Renal cortex interstitium (tissue), 11 donors: ENCODE results near the gene CENPS. TPM values are rescaled to one million over a fixed set of nuclear protein-coding genes. Genes with fewer than 3 reads are reported as not detected.
"Not testable (repeated sequence)": the region's sequence is repeated elsewhere in the genome, so short reads cannot be mapped to it uniquely, and the experiment has no call there.

Experiments
- DNase-seq, 11 donors: peaks; one replicate each; pipeline ENCODE4 v3.0.0-alpha.2; 2013; ENCODE audit warnings: low read depth in 9 of 11, low spot score in 4 of 11; ENCODE audit errors: extremely low read depth in 1 of 11
- polyA plus RNA-seq, 3 donors: library from polyadenylated mRNA; unstranded; fragments of 120-200 nt; gene quantifications; one replicate each; pipeline ENCODE4 v1.2.1, GENCODE V29; 2013; ENCODE audit not compliant: insufficient read length in 3 of 3

Gene CENPS
- polyA plus RNA-seq, 3 donors: 34.0 to 39.2 (median 36.4) TPM

DNA sequence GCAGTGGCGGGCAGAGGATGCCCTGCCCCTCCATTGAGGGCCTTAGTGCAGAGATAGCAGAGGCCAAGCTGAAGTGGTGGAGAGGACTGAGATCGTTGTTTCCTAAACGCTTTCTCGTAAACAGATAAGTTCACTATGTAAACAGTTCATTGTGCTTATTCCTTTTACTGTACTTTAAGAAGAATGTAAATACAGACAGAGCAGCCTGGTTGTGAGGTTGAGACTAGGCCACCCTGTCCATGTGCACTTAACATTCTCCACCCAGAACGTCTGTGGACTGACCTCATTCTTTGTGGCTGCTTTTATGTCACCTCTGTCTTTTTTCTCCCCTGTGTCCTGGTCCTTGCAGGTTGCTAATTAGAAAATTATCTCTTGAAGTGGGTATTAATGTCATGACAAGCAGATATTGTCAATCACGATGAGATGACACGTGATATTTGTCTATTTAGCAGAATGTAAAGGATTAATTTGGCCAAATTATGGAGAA, 8.5 kb downstream of the CENPS start:
- DNase-seq: no peak

DNA sequence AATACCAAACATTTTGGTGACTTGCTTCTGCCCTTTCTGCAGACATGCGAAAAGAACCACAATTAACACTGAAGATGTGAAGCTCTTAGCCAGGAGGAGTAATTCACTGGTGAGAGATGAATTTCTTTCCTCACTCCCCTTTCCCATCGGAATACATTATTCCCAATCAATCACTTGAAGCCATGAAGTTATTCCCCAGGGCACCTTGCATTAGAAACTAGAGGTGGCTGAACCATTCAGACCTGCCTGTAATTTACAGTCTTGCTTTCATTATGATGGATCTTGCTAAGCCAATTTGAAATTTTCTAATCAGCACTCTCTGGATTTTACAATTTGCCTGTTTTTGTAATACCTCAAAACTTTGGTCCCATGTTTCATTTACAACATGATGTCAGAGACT, 10.1 kb downstream of the CENPS start:
- no peak for DNase-seq

- no peak for DNase-seq
Observed at GRCh38 chr1:10440794-10441193, 10.6 kb downstream of the CENPS start.

DNA sequence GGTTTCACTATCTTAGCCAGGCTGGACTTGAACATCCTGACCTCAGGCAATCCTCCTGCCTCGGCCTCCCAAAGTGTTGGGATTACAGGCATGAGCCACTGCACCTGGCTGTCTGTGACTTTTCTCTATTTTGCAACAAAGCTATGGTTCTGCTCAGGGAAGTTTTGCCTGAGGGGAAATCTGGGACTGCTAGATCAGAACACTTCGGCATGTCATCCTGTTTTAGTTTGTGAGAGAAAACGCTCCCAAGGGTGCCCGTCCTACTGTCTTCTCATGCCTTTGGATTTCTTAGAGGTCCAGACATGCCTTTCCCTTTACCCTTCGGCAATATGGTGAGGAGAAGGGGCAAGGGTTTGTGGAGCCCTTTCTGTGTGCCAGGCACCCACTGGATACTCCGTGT, 14.0 kb downstream of the CENPS start:
- no peak for DNase-seq

GRCh38 chr1:10444795-10445397, 14.7 kb downstream of the CENPS start:
- no peak for DNase-seq

- no peak for DNase-seq
Observed at GRCh38 chr1:10446790-10447422, 16.7 kb downstream of the CENPS start.

- DNase-seq: no peak
Observed at GRCh38 chr1:10449751-10450150, 19.5 kb downstream of the CENPS start, which contains the start of gene CORT. CORT (plus strand) TSS chr1:10450031; CDS start chr1:10450224, 193 bp downstream.

- no peak for DNase-seq
Observed at GRCh38 chr1:10450156-10450814, 20.1 kb downstream of the CENPS start.

DNA sequence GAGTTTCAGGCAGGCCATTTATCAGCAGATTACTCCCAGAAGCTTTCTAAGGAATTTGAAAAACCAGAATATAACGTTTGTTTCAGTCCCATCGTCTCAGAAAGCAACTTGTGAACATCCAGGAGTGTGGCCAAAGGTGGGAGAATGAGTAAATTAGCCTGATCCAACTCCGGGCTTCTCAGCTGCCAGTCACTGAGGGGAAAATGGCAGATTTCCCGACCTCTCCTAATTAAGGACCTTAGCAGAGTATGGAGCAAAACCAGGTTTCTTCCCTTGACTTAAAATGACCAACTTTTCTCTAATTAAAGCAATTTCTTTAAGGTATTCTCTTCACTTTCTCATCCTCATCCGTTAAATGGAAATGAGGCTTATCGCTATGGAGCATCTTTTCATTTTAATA, 20.6 kb downstream of the CENPS start:
- no peak for DNase-seq

DNA sequence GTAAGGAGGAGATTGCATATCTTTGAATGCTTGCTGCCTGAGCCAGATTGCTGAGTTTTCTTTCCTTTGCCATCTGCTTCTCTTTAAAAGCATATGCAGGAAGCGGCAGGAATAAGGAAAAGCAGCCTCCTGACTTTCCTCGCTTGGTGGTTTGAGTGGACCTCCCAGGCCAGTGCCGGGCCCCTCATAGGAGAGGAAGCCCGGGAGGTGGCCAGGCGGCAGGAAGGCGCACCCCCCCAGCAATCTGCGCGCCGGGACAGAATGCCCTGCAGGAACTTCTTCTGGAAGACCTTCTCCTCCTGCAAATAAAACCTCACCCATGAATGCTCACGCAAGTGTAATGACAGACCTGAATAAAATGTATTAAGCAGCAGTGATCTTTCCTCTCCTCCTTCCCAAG, 21.1 kb downstream of the CENPS start:
- DNase-seq: no peak

- no peak for DNase-seq
Observed at GRCh38 chr1:10456048-10456447, 25.8 kb downstream of the CENPS start.

- DNase-seq: no peak
Observed at GRCh38 chr1:10456661-10457060, 26.4 kb downstream of the CENPS start.

- not testable (repeated sequence) for DNase-seq
Observed at GRCh38 chr1:10457462-10457861, 27.2 kb downstream of the CENPS start.

DNA sequence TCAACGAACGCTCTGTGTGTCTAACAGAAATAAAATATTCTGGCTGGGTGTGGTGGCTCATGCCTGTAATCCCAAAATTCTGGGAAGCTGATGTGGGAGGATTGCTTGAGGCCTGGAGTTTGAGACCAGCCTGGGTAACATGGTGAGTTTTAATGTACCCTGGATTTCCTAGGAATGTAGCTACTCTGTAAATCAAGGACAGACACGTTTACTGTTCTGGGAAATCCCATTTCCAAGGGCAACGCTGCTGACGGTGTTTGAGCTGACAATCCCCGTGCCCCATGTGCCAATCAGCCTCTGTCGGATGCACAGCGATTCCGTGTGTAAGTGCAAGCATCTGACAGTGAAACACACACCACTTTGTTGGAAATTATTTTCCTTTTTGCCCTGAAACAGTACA, 27.6 kb downstream of the CENPS start:
- DNase-seq: no peak

DNA sequence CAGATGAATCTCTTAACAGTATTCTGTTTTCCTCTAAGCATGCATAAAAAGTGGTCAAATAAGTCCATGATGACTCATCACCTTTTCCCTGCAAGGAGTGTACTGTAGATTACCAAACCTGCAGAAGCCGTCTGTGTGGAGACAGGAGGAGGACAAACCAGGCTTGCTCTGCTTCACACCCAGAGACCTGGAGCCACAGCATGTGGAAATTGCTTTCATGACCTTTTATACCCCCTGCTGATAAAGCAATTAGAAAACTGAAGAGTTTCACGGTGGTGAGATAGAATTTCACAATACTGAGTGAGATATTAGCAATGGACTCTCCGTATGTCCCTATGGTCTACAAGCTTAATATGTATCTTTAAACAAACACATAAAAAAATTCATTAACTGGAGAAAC, 29.0 kb downstream of the CENPS start:
- DNase-seq: no peak

DNA sequence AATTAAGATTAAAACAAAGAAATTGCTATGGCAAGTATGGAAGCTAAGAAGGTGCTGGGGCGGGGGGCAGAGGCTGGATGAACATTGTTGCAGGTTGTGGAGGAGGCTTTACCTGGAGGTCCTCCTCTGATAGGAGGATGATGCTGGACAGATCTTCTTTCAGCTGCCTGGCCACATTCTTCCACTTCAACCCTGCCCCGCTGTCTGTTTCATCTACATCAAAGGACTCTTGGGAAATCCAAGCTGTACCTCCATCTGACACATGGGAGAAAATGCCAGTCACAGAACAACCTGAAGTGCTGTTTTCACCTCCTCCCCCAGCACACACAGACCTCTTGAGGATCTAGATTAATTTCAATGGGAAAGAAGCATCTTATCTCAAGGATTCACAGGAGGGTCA, 36.8 kb downstream of the CENPS start:
- DNase-seq: no peak

DNA sequence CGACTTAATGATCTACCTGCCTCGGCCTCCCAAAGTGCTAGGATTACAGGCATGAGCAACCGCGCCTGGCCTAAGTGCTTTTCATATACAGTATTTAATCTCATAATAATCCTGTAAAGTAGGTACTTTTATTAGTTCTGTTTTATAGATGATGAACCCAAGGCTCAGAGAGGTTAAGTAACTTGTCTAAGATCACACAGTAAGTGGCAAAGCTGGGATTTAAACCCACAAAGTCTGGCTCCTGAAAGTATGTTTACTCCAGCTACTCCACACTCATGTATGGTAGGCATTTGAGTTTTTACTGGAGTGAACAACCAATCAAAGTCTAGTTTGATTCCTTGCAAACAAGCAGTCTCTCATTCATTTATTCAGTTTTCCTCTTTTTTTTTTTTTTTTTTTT, 39.8 kb downstream of the CENPS start:
- DNase-seq: no peak

GRCh38 chr1:10471411-10472219, 41.4 kb downstream of the CENPS start:
- no peak for DNase-seq

GRCh38 chr1:10472220-10473144, 42.2 kb downstream of the CENPS start, which contains the start of gene DFFA:
DFFA (minus strand) TSS chr1:10472529; CDS start chr1:10472458, 71 bp downstream.
- DNase-seq: peak; percentile 88 to 98 (median 94)
